Tibial nerve (tissue), 4 donors: ENCODE results near the gene EXOSC7. TPM values are rescaled to one million over a fixed set of nuclear protein-coding genes. Genes with fewer than 3 reads are reported as not detected.

Experiments
- DNase-seq, 2 donors: peaks; one replicate each; pipeline ENCODE4 v3.0.0-alpha.2; 2019; ENCODE audit warnings: low spot score in 2 of 2
- H3K27ac ChIP-seq, 4 donors: fragments of 200-600 bp; sonication (generic) in 3 of 4; one replicate each; pipeline ENCODE4 v1.5.1; 2017 to 2019; ENCODE audit warnings: mild to moderate bottlenecking in 1 of 4
- H3K27me3 ChIP-seq, 2 donors: fragments of 200-600 bp; sonication (generic) in 1 of 2; one replicate each; pipeline versions ENCODE4 v1.5.1 to v1.6.0; 2017 to 2019
- H3K36me3 ChIP-seq, 3 donors: fragments of 200-600 bp; sonication (generic); one replicate each; pipeline ENCODE4 v1.5.1; 2018 to 2019
- H3K4me1 ChIP-seq, 4 donors: fragments of 200-600 bp; sonication (generic) in 3 of 4; one replicate each; pipeline ENCODE4 v1.5.1; 2017 to 2019
- H3K4me3 ChIP-seq, 4 donors: fragments of 200-600 bp; sonication (generic) in 3 of 4; one replicate each; pipeline ENCODE4 v1.5.1; 2017 to 2019; ENCODE audit warnings: mild to moderate bottlenecking in 1 of 4, moderate library complexity in 1 of 4
- H3K9me3 ChIP-seq, 4 donors: fragments of 200-600 bp; sonication (generic) in 3 of 4; one replicate each; pipeline ENCODE4 v1.5.1; 2017 to 2019
- EP300 ChIP-seq, 2 donors: sonication (generic); formaldehyde crosslinking; IDR thresholded peaks; one replicate each; pipeline ENCODE4 v1.6.1; 2017; ENCODE audit warnings: antibody characterized with exemption in 2 of 2, mild to moderate bottlenecking in 1 of 2
- POLR2A ChIP-seq, 2 donors: fragments of 450-650 bp; IDR thresholded peaks; one replicate each; pipeline ENCODE4 v1.6.1; 2017; ENCODE audit warnings: antibody characterized with exemption in 2 of 2, mild to moderate bottlenecking in 2 of 2, moderate library complexity in 2 of 2
- WGBS, 2 donors: methylation state at CpG; one replicate each; pipeline ENCODE4 v1.1.5; 2018; 5-methylcytosine and 5-hydroxymethylcytosine counted together
- total RNA-seq, 4 donors: library from RNA; depleted of rRNA; stranded (reverse); fragments of >200 nt; gene quantifications; one replicate each; pipeline ENCODE4 v1.1.0, GENCODE V29; 2016
- TF ChIP-seq, protein P1 (sequence below), 5 experiments: fragments of 200-600 bp in 3 of 5; fragments of 450-650 bp in 2 of 5; sonication (generic) in 3 of 5; IDR thresholded peaks; one replicate each; pipeline ENCODE4 v1.5.1; 2016 to 2019; ENCODE audit warnings: antibody characterized with exemption in 5 of 5, mild to moderate bottlenecking in 3 of 5, moderate library complexity in 2 of 5

EXOSC7 gene
- total RNA-seq, 4 donors from 2014 or later = 48.3 to 67.7 (median 64.2) TPM

DNA sequence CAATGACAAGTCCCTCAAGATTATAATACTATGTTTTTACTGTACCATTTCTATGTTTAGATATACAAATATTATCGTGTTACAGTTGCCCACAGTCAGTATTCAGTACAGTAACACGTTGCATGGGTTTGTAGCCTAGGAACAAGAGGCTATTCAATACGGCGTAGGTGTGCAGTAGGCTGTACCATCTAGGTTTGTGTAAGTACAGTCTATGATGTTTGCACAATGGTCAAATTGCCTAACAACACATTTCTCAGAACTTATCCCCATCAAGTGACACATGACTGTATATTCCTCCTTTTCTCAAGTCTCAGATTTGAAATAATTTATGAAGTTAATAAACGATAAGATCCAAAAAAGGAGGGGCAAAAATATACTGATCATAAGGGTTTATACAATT lies 21.7 kb upstream of the EXOSC7 start:
- H3K9me3 ChIP-seq = no peaks in the 10 kb centered on the region
- no peak for DNase-seq
- TF ChIP-seq, protein P1, sequence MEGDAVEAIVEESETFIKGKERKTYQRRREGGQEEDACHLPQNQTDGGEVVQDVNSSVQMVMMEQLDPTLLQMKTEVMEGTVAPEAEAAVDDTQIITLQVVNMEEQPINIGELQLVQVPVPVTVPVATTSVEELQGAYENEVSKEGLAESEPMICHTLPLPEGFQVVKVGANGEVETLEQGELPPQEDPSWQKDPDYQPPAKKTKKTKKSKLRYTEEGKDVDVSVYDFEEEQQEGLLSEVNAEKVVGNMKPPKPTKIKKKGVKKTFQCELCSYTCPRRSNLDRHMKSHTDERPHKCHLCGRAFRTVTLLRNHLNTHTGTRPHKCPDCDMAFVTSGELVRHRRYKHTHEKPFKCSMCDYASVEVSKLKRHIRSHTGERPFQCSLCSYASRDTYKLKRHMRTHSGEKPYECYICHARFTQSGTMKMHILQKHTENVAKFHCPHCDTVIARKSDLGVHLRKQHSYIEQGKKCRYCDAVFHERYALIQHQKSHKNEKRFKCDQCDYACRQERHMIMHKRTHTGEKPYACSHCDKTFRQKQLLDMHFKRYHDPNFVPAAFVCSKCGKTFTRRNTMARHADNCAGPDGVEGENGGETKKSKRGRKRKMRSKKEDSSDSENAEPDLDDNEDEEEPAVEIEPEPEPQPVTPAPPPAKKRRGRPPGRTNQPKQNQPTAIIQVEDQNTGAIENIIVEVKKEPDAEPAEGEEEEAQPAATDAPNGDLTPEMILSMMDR (IDR thresholded peaks at IDR 0.05) = no peak
- no peak for TF ChIP-seq POLR2A (IDR thresholded peaks at IDR 0.05)
- H3K27me3 ChIP-seq = no peaks in the 10 kb centered on the region
- no peak overlapping the region for H3K4me3 ChIP-seq
- peaks cover 0 to 7% (median 0%) of the 10 kb centered on the region in 4 donors for H3K4me1 ChIP-seq
- no peak overlapping the region for H3K27ac ChIP-seq
- peaks cover 0 to 46% (median 0%) of the 10 kb centered on the region in 3 donors for H3K36me3 ChIP-seq
- 85% methylated on average over 5 of the region's 5 CpGs for WGBS, 2 donors

GRCh38 chr3:44954962-44955361 lies 21.1 kb upstream of the EXOSC7 start:
- Histone ChIP-seq H3K27ac (no peak overlapping the region), H3K4me3 (no peak overlapping the region)
- 44 to 52% methylated on average over 3 of the region's 3 CpGs for WGBS, 2 donors

DNA sequence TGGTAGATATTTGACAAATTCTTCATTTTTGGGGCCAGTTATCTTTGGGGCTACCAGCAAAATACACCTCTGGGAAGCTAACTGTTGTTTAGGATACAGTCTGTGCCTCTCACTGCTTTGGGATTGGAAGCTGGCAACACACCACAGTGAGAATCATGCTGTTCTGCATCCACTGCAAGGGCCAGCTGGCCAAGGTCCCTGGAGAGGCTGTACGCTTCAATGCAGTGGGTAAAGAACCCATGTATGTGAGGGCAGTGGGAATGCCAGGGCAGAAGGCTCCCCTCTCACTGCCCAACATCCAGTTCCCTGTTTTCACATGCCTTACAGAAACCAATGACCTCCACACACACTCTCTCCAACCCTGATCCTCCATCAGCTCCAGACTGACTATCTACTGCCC lies 20.1 kb upstream of the EXOSC7 start:
- Histone ChIP-seq H3K27me3 (no peaks in the 10 kb centered on the region), H3K27ac (no peak overlapping the region), H3K9me3 (no peaks in the 10 kb centered on the region), H3K4me1 (peaks cover 0 to 7% (median 0%) of the 10 kb centered on the region in 4 donors), H3K36me3 (peaks cover 0 to 47% (median 0%) of the 10 kb centered on the region in 3 donors), H3K4me3 (no peak overlapping the region)
- no peak for DNase-seq
- 86 to 92% methylated on average over 1 of the region's 1 CpG for WGBS, 2 donors
- TF ChIP-seq, protein P1 (IDR thresholded peaks at IDR 0.05) = no peak

More at GRCh38 chr3:44954962-44955361, 21.1 kb upstream of the EXOSC7 start:
- peaks cover 0 to 47% (median 0%) of the 10 kb centered on the region in 3 donors for H3K36me3 ChIP-seq
- DNase-seq = no peak
- H3K4me1 ChIP-seq = peaks cover 0 to 7% (median 0%) of the 10 kb centered on the region in 4 donors
- no peaks in the 10 kb centered on the region for H3K9me3 ChIP-seq
- TF ChIP-seq, protein P1 (IDR thresholded peaks at IDR 0.05) = no peak
- TF ChIP-seq POLR2A (IDR thresholded peaks at IDR 0.05) = no peak
- no peak for TF ChIP-seq EP300 (IDR thresholded peaks at IDR 0.05)
- H3K27me3 ChIP-seq = no peaks in the 10 kb centered on the region

GRCh38 chr3:44957986-44958385 lies 18.1 kb upstream of the EXOSC7 start:
- H3K27me3 ChIP-seq = no peaks in the 10 kb centered on the region
- no peak overlapping the region for H3K27ac ChIP-seq
- H3K9me3 ChIP-seq = no peaks in the 10 kb centered on the region
- H3K36me3 ChIP-seq = peaks cover 0 to 47% (median 0%) of the 10 kb centered on the region in 3 donors
- H3K4me3 ChIP-seq = no peak overlapping the region
- WGBS, 2 donors = 81 to 94% methylated on average over 4 of the region's 4 CpGs
- TF ChIP-seq POLR2A (IDR thresholded peaks at IDR 0.05) (no peak), EP300 (IDR thresholded peaks at IDR 0.05) (no peak)
- TF ChIP-seq, protein P1 (IDR thresholded peaks at IDR 0.05) = no peak
- H3K4me1 ChIP-seq = peaks cover 0 to 16% (median 0%) of the 10 kb centered on the region in 4 donors
- no peak for DNase-seq

- no peak for DNase-seq
- Histone ChIP-seq H3K36me3 (peaks cover 0 to 47% (median 0%) of the 10 kb centered on the region in 3 donors), H3K4me3 (no peak overlapping the region), H3K4me1 (peaks cover 0 to 20% (median 0%) of the 10 kb centered on the region in 4 donors), H3K27me3 (no peaks in the 10 kb centered on the region), H3K27ac (no peak overlapping the region), H3K9me3 (no peaks in the 10 kb centered on the region)
- TF ChIP-seq, protein P1 (IDR thresholded peaks at IDR 0.05) = no peak
- TF ChIP-seq POLR2A (IDR thresholded peaks at IDR 0.05) (no peak), EP300 (IDR thresholded peaks at IDR 0.05) (no peak)
- WGBS, 2 donors = 86 to 88% methylated on average over 7 of the region's 7 CpGs
These were observed 17.7 kb upstream of the EXOSC7 start for GRCh38 chr3:44958386-44958785.
